HG03457 (cell line): ENCODE data around the gene TMEM234.

ENCODE experiments used
- ATAC-seq: cut with Tn5 transposase; IDR thresholded peaks from one replicate; pipeline ENCODE4 v1.9.1; 2021; ENCODE audit warnings: moderate number of reproducible peaks; ENCODE audit not compliant: unreplicated experiment

The TMEM234 gene

GRCh38 chr1:32201011-32201855 lies 20.9 kb downstream of the TMEM234 start:
- no peak for ATAC-seq

- no peak for ATAC-seq
Observed at GRCh38 chr1:32200226-32201010, 21.7 kb downstream of the TMEM234 start, which contains the start of gene CCDC28B. CCDC28B (plus strand) TSS chr1:32200595; CDS start chr1:32201936, 1,341 bp downstream.

- ATAC-seq = no peak
Observed at GRCh38 chr1:32199717-32200072, 22.5 kb downstream of the TMEM234 start.

GRCh38 chr1:32199043-32199716 lies 23.0 kb downstream of the TMEM234 start:
- ATAC-seq = no peak

- ATAC-seq = no peak
Observed at GRCh38 chr1:32198237-32199042, 23.7 kb downstream of the TMEM234 start.

GRCh38 chr1:32197837-32198236 lies 24.3 kb downstream of the TMEM234 start:
- no peak for ATAC-seq

GRCh38 chr1:32197074-32197473 lies 25.1 kb downstream of the TMEM234 start:
- no peak for ATAC-seq

- no peak for ATAC-seq
Observed at GRCh38 chr1:32195972-32196823, 26.0 kb downstream of the TMEM234 start.

GRCh38 chr1:32195531-32195930 lies 26.6 kb downstream of the TMEM234 start:
- ATAC-seq = no peak

- no peak for ATAC-seq
Observed at GRCh38 chr1:32194984-32195383, 27.2 kb downstream of the TMEM234 start.

- ATAC-seq = no peak
Observed at GRCh38 chr1:32192220-32192948, 29.8 kb downstream of the TMEM234 start.

GRCh38 chr1:32187850-32188249 lies 34.3 kb downstream of the TMEM234 start:
- ATAC-seq = no peak

- ATAC-seq = no peak
Observed at GRCh38 chr1:32186491-32186890, 35.7 kb downstream of the TMEM234 start.

GRCh38 chr1:32186077-32186476 lies 36.1 kb downstream of the TMEM234 start:
- no peak for ATAC-seq

- no peak for ATAC-seq
Observed at GRCh38 chr1:32184650-32185049, 37.5 kb downstream of the TMEM234 start.

- no peak for ATAC-seq
Observed at GRCh38 chr1:32182060-32182459, 40.1 kb downstream of the TMEM234 start.

GRCh38 chr1:32181563-32181962 lies 40.6 kb downstream of the TMEM234 start:
- ATAC-seq = no peak

- ATAC-seq = no peak
Observed at GRCh38 chr1:32181065-32181464, 41.1 kb downstream of the TMEM234 start.
